HEK293 (cell line): ENCODE data around the gene ANKRD13D.

ENCODE experiments used
- CTCF ChIA-PET: fragments of 350-600 bp; formaldehyde crosslinking; extraction: SDS; loops from one replicate; lab custom pipeline; 2021; ENCODE audit warnings: antibody characterized with exemption; lab: Yijun Ruan, JAX
- POLR2A ChIA-PET: fragments of 300-600 bp; formaldehyde crosslinking; extraction: SDS; loops from one replicate; lab custom pipeline; 2020; ENCODE audit warnings: antibody characterized with exemption, inconsistent platforms; lab: Yijun Ruan, JAX
- H3K27ac ChIP-seq: fragments of 200-500 bp; sonication (Bioruptor generic); 2 replicates; pipeline ENCODE4 v1.5.1; 2014; ENCODE audit warnings: low read depth, low read length, control low read depth, inconsistent platforms; ENCODE audit errors: extremely low read depth
- H3K36me3 ChIP-seq, 2 experiments: fragments of 200-500 bp in 1 of 2; sonication (Bioruptor generic) in 1 of 2; 1 replicate in 1 of 2; 2 replicates in 1 of 2; pipeline ENCODE4 v1.5.1; 2014 to 2017; ENCODE audit warnings: inconsistent platforms in 2 of 2, low read length in 2 of 2; ENCODE audit not compliant: control insufficient read depth in 2 of 2, insufficient read depth in 1 of 2
- H3K4me1 ChIP-seq: fragments of 200-500 bp; sonication (Bioruptor generic); 2 replicates; pipeline ENCODE4 v1.5.1; 2014; ENCODE audit warnings: mild to moderate bottlenecking, low read length, inconsistent platforms; ENCODE audit not compliant: control insufficient read depth, insufficient read depth
- H3K4me3 ChIP-seq: 2 replicates; pipeline ENCODE4 v1.5.1; 2011; ENCODE audit warnings: low read depth, mild to moderate bottlenecking, control low read depth, low read length, moderate library complexity
- H3K9me3 ChIP-seq: fragments of 200-500 bp; sonication (Bioruptor generic); 2 replicates; pipeline ENCODE4 v1.5.1; 2014; ENCODE audit warnings: low read depth, low read length, inconsistent platforms; ENCODE audit not compliant: control insufficient read depth, insufficient read depth
- HOXD13 ChIP-seq: sonication (generic); formaldehyde crosslinking; IDR thresholded peaks from 2 replicates; pipeline ENCODE4 v1.8.0; 2022; ENCODE audit warnings: missing genetic modification reagents, borderline replicate concordance
- SP2 ChIP-seq: fragments of 450-650 bp; formaldehyde crosslinking; IDR thresholded peaks from 2 replicates; pipeline ENCODE4 v1.5.1; 2016; ENCODE audit warnings: missing biosample characterization, missing genetic modification characterization
- WT1 ChIP-seq: fragments of 450-650 bp; formaldehyde crosslinking; IDR thresholded peaks from 2 replicates; pipeline ENCODE4 v1.5.1; 2016; ENCODE audit warnings: missing biosample characterization, missing genetic modification characterization
- ZNF2 ChIP-seq: fragments of 450-650 bp; formaldehyde crosslinking; IDR thresholded peaks from 2 replicates; pipeline ENCODE4 v1.5.1; 2016; ENCODE audit warnings: missing biosample characterization, missing genetic modification characterization
- ZNF239 ChIP-seq: fragments of 450-650 bp; formaldehyde crosslinking; IDR thresholded peaks from 2 replicates; pipeline ENCODE4 v1.5.1; 2016; ENCODE audit warnings: missing biosample characterization, missing genetic modification characterization
- ZNF274 ChIP-seq, 2 experiments: fragments of 200-500 bp in 1 of 2; fragments of 450-650 bp in 1 of 2; sonication (Bioruptor generic) in 1 of 2; formaldehyde crosslinking in 1 of 2; IDR thresholded peaks; 2 replicates each; pipeline versions ENCODE4 v1.5.1 to v1.6.1; 2014 to 2016; ENCODE audit warnings: borderline replicate concordance in 1 of 2, inconsistent platforms in 1 of 2, low read length in 1 of 2, missing biosample characterization in 1 of 2, missing genetic modification characterization in 1 of 2
- ZNF354C ChIP-seq: fragments of 450-650 bp; formaldehyde crosslinking; IDR thresholded peaks from 2 replicates; pipeline ENCODE4 v1.5.1; 2016; ENCODE audit warnings: missing biosample characterization, missing genetic modification characterization, low read depth, borderline replicate concordance
- ZNF423 ChIP-seq: fragments of 450-650 bp; formaldehyde crosslinking; IDR thresholded peaks from 2 replicates; pipeline ENCODE4 v1.5.1; 2016; ENCODE audit warnings: missing biosample characterization, missing genetic modification characterization
- ZNF548 ChIP-seq: fragments of 450-650 bp; formaldehyde crosslinking; IDR thresholded peaks from 2 replicates; pipeline ENCODE4 v1.5.1; 2016; ENCODE audit warnings: missing biosample characterization, missing genetic modification characterization
- ZNF571 ChIP-seq: fragments of 450-650 bp; formaldehyde crosslinking; IDR thresholded peaks from 2 replicates; pipeline ENCODE4 v1.5.0; 2017; ENCODE audit warnings: missing biosample characterization, missing genetic modification characterization
- ZNF621 ChIP-seq: fragments of 450-650 bp; formaldehyde crosslinking; IDR thresholded peaks from 2 replicates; pipeline ENCODE4 v1.5.1; 2017; ENCODE audit warnings: missing biosample characterization, missing genetic modification characterization
- ZNF792 ChIP-seq: fragments of 450-650 bp; formaldehyde crosslinking; IDR thresholded peaks from 2 replicates; pipeline ENCODE4 v1.5.1; 2016; ENCODE audit warnings: missing biosample characterization, missing genetic modification characterization
- TF ChIP-seq, protein P1 (sequence below): fragments of 450-650 bp; formaldehyde crosslinking; IDR thresholded peaks from 2 replicates; pipeline ENCODE4 v1.5.1; 2016; ENCODE audit warnings: missing biosample characterization, missing genetic modification characterization
- TF ChIP-seq, protein P2 (sequence below): fragments of 450-650 bp; formaldehyde crosslinking; IDR thresholded peaks from 2 replicates; pipeline ENCODE4 v1.5.1; 2016; ENCODE audit warnings: missing biosample characterization, missing genetic modification characterization
- TF ChIP-seq, protein P3 (sequence below): fragments of 450-650 bp; formaldehyde crosslinking; conservative IDR thresholded peaks from 2 replicates; pipeline ENCODE4 v1.5.1; 2016; ENCODE audit warnings: low read depth, missing biosample characterization, missing genetic modification characterization
- TF ChIP-seq, protein P4 (sequence below): fragments of 450-650 bp; formaldehyde crosslinking; IDR thresholded peaks from 2 replicates; pipeline ENCODE4 v1.5.1; 2016; ENCODE audit warnings: missing biosample characterization, missing genetic modification characterization
- TF ChIP-seq, protein P5 (sequence below): IDR thresholded peaks from 2 replicates; pipeline ENCODE4 v1.6.1; 2011; ENCODE audit warnings: mild to moderate bottlenecking, low read depth, low read length, borderline replicate concordance
- TF ChIP-seq, protein P6 (sequence below): fragments of 450-650 bp; formaldehyde crosslinking; conservative IDR thresholded peaks from 2 replicates; pipeline ENCODE4 v1.5.1; 2016; ENCODE audit warnings: low read depth, missing biosample characterization, missing genetic modification characterization

The ANKRD13D gene

DNA sequence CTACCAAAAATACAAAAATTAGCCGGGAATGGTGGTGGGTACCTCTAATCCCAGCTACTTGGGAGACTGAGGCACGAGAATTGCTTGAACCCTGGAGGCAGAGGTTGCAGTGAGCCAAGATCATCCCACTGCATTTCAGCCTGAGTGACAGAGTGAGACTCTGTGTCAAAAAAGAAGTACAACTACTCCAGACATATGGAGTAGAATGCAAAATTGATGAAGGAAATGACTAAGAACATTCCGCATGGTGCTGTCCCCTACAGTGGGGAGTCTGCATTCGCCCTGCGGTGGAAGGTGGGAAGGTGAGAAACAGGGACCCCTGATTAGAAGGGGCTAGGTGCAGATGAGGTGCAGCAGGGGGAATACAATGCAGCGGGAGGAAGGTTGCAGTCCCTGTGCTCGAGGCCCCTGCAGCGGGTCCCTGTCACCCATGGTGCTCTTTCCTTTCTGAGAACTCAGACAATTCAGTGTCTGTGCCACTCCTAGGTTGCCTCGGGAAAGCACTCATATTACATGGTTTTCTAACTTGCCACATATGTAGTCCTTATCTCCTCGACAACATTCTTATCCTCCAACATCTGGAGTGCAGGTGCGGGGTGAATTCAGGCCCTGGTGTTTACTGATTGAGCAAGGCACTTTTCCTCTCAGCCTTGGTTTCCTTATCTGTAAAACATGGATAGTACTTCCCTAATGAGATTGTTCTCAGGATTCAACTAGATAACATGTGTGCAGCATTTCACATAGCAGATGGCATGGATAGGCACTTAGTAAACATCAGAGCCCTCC lies 59.1 kb downstream of the ANKRD13D start:
- POLR2A ChIA-PET: interaction anchor here (1.3 kb wide), 1 partner anchor 22 kb away, joined by 4 read pairs; no protein-coding TSS in a partner anchor
- TF ChIP-seq, protein P1, sequence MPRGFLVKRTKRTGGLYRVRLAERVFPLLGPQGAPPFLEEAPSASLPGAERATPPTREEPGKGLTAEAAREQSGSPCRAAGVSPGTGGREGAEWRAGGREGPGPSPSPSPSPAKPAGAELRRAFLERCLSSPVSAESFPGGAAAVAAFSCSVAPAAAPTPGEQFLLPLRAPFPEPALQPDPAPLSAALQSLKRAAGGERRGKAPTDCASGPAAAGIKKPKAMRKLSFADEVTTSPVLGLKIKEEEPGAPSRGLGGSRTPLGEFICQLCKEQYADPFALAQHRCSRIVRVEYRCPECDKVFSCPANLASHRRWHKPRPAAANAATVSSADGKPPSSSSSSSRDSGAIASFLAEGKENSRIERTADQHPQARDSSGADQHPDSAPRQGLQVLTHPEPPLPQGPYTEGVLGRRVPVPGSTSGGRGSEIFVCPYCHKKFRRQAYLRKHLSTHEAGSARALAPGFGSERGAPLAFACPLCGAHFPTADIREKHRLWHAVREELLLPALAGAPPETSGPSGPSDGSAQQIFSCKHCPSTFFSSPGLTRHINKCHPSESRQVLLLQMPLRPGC (tag by site-specific recombination): no peak
- no peak for TF ChIP-seq ZNF792
- TF ChIP-seq ZNF423: no peak
- no peak for TF ChIP-seq ZNF2
- TF ChIP-seq, protein P2, sequence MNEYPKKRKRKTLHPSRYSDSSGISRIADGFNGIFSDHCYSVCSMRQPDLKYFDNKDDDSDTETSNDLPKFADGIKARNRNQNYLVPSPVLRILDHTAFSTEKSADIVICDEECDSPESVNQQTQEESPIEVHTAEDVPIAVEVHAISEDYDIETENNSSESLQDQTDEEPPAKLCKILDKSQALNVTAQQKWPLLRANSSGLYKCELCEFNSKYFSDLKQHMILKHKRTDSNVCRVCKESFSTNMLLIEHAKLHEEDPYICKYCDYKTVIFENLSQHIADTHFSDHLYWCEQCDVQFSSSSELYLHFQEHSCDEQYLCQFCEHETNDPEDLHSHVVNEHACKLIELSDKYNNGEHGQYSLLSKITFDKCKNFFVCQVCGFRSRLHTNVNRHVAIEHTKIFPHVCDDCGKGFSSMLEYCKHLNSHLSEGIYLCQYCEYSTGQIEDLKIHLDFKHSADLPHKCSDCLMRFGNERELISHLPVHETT (tag by site-specific recombination): no peak
- TF ChIP-seq, protein P3, sequence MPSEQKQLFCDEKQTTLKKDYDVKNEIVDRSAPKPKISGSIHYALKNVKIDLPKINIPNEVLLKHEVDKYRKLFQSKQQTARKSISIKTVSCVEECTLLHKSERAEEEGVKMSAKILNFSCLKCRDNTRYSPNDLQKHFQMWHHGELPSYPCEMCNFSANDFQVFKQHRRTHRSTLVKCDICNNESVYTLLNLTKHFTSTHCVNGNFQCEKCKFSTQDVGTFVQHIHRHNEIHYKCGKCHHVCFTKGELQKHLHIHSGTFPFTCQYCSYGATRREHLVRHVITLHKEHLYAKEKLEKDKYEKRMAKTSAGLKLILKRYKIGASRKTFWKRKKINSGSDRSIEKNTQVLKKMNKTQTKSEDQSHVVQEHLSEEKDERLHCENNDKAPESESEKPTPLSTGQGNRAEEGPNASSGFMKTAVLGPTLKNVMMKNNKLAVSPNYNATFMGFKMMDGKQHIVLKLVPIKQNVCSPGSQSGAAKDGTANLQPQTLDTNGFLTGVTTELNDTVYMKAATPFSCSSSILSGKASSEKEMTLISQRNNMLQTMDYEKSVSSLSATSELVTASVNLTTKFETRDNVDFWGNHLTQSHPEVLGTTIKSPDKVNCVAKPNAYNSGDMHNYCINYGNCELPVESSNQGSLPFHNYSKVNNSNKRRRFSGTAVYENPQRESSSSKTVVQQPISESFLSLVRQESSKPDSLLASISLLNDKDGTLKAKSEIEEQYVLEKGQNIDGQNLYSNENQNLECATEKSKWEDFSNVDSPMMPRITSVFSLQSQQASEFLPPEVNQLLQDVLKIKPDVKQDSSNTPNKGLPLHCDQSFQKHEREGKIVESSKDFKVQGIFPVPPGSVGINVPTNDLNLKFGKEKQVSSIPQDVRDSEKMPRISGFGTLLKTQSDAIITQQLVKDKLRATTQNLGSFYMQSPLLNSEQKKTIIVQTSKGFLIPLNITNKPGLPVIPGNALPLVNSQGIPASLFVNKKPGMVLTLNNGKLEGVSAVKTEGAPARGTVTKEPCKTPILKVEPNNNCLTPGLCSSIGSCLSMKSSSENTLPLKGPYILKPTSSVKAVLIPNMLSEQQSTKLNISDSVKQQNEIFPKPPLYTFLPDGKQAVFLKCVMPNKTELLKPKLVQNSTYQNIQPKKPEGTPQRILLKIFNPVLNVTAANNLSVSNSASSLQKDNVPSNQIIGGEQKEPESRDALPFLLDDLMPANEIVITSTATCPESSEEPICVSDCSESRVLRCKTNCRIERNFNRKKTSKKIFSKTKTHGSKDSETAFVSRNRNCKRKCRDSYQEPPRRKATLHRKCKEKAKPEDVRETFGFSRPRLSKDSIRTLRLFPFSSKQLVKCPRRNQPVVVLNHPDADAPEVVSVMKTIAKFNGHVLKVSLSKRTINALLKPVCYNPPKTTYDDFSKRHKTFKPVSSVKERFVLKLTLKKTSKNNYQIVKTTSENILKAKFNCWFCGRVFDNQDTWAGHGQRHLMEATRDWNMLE: no peak
- no peak for TF ChIP-seq HOXD13
- TF ChIP-seq ZNF239 (tag by site-specific recombination): no peak
- no peak for TF ChIP-seq WT1 (tag by site-specific recombination)
- no peak for TF ChIP-seq ZNF571 (tag by site-specific recombination)
- TF ChIP-seq, all 188 proteins: peak for 0
- Histone ChIP-seq H3K9me3 (no peaks in the 10 kb centered on the region), H3K27ac (no peak overlapping the region), H3K36me3 (no peaks in the 10 kb centered on the region), H3K4me3 (no peak overlapping the region), H3K4me1 (no peaks in the 10 kb centered on the region)
- CTCF ChIA-PET: interaction anchor here (0.7 to 30.4 kb wide), 6 partner anchors 7 to 461 kb away, joined by 3 to 898 read pairs (median 23); partner anchors contain the start of genes CLCF1, POLD4 and RAD9A

DNA sequence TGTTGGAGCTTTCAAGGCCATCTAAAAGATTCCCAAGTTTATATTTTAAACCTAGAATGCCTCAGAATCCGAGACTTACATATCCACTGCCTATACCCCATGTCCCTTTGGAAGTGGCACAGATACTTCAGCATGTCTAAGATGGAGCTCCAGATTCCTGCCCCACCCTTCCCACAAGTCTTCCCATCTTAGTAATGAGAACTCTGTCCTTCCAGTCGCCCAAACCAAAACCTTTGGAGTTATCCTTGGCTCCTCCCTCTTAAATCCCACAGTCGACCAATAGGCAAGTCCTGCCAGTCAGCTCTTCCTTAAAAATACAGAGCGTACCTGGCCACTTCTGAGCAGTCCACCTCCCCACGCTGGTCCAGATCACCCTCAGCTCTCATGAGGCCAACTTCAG lies 59.9 kb downstream of the ANKRD13D start:
- Histone ChIP-seq H3K36me3 (no peaks in the 10 kb centered on the region), H3K4me1 (no peaks in the 10 kb centered on the region), H3K27ac (no peak overlapping the region), H3K9me3 (no peaks in the 10 kb centered on the region), H3K4me3 (no peak overlapping the region)
- POLR2A ChIA-PET: interaction anchor here (1.3 kb wide), 1 partner anchor 22 kb away, joined by 4 read pairs; no protein-coding TSS in a partner anchor
- CTCF ChIA-PET: interaction anchor here (0.6 to 30.4 kb wide), 5 partner anchors 13 to 1126 kb away, joined by 3 to 898 read pairs (median 4); partner anchors contain the start of genes CLCF1 and RAD9A
- no peak for TF ChIP-seq ZNF354C (tag by site-specific recombination)
- TF ChIP-seq HOXD13: no peak
- TF ChIP-seq SP2 (tag by site-specific recombination): no peak
- TF ChIP-seq, protein P4, sequence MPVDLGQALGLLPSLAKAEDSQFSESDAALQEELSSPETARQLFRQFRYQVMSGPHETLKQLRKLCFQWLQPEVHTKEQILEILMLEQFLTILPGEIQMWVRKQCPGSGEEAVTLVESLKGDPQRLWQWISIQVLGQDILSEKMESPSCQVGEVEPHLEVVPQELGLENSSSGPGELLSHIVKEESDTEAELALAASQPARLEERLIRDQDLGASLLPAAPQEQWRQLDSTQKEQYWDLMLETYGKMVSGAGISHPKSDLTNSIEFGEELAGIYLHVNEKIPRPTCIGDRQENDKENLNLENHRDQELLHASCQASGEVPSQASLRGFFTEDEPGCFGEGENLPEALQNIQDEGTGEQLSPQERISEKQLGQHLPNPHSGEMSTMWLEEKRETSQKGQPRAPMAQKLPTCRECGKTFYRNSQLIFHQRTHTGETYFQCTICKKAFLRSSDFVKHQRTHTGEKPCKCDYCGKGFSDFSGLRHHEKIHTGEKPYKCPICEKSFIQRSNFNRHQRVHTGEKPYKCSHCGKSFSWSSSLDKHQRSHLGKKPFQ (tag by site-specific recombination): no peak
- TF ChIP-seq ZNF274 (IDR thresholded peaks at IDR 0.05; ENCODE audit: low read length): no peak
- TF ChIP-seq ZNF274 (tag by site-specific recombination; IDR thresholded peaks at IDR 0.05; ENCODE audit: borderline replicate concordance): no peak
- no peak for TF ChIP-seq ZNF548 (tag by site-specific recombination)
- TF ChIP-seq, protein P5, sequence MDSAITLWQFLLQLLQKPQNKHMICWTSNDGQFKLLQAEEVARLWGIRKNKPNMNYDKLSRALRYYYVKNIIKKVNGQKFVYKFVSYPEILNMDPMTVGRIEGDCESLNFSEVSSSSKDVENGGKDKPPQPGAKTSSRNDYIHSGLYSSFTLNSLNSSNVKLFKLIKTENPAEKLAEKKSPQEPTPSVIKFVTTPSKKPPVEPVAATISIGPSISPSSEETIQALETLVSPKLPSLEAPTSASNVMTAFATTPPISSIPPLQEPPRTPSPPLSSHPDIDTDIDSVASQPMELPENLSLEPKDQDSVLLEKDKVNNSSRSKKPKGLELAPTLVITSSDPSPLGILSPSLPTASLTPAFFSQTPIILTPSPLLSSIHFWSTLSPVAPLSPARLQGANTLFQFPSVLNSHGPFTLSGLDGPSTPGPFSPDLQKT: no peak
- TF ChIP-seq ZNF621 (tag by site-specific recombination): no peak
- TF ChIP-seq, protein P6, sequence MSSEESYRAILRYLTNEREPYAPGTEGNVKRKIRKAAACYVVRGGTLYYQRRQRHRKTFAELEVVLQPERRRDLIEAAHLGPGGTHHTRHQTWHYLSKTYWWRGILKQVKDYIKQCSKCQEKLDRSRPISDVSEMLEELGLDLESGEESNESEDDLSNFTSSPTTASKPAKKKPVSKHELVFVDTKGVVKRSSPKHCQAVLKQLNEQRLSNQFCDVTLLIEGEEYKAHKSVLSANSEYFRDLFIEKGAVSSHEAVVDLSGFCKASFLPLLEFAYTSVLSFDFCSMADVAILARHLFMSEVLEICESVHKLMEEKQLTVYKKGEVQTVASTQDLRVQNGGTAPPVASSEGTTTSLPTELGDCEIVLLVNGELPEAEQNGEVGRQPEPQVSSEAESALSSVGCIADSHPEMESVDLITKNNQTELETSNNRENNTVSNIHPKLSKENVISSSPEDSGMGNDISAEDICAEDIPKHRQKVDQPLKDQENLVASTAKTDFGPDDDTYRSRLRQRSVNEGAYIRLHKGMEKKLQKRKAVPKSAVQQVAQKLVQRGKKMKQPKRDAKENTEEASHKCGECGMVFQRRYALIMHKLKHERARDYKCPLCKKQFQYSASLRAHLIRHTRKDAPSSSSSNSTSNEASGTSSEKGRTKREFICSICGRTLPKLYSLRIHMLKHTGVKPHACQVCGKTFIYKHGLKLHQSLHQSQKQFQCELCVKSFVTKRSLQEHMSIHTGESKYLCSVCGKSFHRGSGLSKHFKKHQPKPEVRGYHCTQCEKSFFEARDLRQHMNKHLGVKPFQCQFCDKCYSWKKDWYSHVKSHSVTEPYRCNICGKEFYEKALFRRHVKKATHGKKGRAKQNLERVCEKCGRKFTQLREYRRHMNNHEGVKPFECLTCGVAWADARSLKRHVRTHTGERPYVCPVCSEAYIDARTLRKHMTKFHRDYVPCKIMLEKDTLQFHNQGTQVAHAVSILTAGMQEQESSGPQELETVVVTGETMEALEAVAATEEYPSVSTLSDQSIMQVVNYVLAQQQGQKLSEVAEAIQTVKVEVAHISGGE (tag by site-specific recombination): no peak
